AG20443 (cell line): Measurements from ENCODE around the gene TMEM181.
"Not testable (repeated sequence)": the region's sequence is repeated elsewhere in the genome, so short reads cannot be mapped to it uniquely, and the experiment has no call there.

Experiments used
- DNase-seq: peaks from one replicate; pipeline ENCODE4 v3.0.0; 2012; ENCODE audit warnings: low spot score, mixed read lengths

Gene TMEM181

GRCh38 chr6:158643836-158644230 is 83.9 kb downstream of the TMEM181 start:
- DNase-seq: no peak

- DNase-seq: peak; percentile 98
Observed at GRCh38 chr6:158644231-158645063, 84.6 kb downstream of the TMEM181 start, which contains the start of gene DYNLT1. Gene DYNLT1 (minus strand): TSS chr6:158644743. CDS start chr6:158644708, 35 bp downstream.

- no peak for DNase-seq
Observed at GRCh38 chr6:158645064-158646022, 85.5 kb downstream of the TMEM181 start.

DNA sequence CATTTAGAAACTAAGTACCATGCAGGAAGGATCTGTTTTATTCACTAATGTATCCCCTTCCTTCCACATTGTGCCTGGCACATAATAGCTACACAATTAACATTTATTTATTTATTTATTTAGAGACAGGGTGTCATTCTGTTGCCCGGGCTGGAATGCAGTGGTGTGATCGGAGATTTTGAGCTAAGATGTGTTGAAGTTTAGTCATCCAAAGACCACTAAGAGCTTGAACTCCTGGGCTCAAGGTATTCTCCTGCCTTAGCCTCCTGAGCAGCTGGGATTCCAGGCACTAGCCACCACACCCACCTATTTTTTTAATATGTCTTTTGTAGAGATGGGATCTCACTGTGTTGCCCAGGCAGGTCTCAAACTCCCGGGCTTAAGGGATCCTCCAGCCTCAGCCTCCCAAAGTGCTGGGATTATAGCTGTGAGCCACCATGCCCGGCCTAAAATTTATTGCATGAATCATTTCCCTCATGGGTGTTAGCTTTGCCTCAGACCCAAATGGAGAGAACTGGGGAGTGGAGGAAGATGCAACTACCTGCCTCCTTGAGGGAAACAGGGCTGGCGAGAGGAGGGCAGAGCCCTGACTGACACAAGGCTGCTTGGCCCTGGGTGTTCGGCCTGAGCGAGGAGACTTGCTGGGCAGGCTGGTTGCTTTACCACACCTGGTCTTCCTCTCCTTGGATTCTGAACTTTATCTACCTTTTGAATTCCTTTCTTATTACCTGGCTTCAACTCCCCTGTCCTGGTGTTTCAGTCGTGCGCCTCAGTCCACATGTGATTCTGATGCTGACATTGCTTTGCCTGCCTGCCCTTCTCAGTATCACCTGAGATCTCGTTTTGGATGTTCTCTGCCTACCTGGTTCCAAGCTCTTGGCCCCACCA is 86.4 kb downstream of the TMEM181 start:
- no peak for DNase-seq

GRCh38 chr6:158647501-158647900 is 87.6 kb downstream of the TMEM181 start:
- no peak for DNase-seq

- peak; percentile 66 for DNase-seq
Observed at GRCh38 chr6:158648682-158649131, 88.8 kb downstream of the TMEM181 start.

DNA sequence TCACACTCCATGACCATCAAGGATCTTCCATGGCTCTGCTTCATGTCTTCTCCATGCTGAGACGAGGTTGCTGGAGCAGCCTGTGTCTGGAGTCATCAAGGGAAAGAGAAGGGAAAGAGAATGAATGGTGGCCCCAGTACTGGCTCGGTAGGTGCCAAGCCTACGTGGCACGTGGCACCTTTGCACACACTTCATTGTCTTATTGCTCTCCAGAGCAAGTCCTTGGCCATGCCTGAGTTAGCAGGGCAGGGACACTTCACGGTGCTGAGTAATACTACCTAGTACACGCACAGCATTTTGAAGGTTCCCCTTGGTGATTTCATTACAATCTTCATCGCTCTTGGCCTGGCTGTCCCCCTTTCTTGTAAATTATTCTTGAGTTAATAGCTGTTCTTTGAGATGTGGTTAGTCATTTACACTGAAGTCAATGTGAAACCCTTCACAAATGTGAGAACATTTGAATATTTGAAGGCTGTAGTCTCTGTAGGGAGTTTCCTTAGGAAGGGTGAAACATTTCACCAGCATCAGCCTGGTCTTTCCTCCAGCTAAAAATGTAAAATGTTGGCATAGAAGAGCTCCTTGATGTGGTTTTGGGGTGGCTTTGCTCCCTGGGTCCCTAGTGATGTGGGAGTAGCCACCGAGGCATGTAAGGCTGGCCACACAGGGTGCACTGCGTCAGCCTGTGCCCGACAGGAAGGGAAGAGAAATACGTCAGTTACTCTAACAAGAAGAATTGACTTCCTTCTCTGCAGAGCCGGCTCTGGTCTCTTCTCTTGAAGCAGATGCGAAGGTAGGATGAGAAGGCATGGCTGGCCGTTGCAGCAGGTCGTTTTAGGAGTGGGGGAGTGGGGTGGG is 89.6 kb downstream of the TMEM181 start, which contains the start of gene SYTL3:
Gene SYTL3, plus strand, starts transcription at position 766 of the 855 bp plus-strand sequence. CDS start 13,215 bp downstream, outside the sequence.
- DNase-seq: peak; percentile 66

- DNase-seq: not testable (repeated sequence)
Observed at GRCh38 chr6:158651981-158652737, 92.3 kb downstream of the TMEM181 start.

DNA sequence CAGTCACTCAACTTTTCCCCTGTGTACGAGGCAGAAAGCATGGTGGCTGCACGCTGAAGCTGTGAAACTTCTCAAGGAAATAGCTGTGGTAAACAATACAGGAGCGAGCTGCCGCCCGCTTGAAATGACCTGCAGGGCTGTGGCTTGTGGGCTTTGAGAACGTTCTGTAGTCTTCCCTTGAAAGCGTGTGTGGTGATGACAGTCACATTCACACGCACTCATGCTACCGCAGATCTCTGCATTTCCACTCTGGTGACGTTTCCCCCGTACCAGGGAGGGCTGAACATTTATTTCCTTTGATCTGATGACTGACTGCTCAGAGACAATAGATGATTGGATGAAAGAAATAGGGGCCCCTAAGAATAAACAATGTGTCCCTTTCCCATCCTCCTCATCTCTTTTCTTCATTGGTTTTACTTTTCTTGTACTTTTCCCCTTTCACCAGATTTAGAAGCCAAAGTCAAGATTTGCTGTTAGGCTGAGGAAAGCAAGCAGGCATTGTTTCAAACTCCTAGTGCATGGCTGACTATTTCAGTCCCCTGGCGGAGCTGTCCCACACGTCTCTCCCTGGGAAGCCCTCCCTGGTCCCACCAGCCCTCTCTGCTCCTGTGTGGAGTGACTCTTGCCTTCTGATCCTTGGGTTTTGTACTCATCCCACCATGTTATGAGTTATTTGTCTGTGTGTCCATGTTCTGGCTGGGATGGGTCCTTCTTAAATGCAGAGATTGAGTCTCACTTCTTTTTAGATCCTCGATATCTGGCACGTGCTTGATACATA is 93.9 kb downstream of the TMEM181 start:
- no peak for DNase-seq

GRCh38 chr6:158654498-158654897 is 94.6 kb downstream of the TMEM181 start:
- DNase-seq: peak; percentile 84

- peak; percentile 60 for DNase-seq
Observed at GRCh38 chr6:158654960-158655489, 95.1 kb downstream of the TMEM181 start.

- DNase-seq: no peak
Observed at GRCh38 chr6:158655569-158656450, 95.9 kb downstream of the TMEM181 start.

GRCh38 chr6:158656986-158657385 is 97.1 kb downstream of the TMEM181 start:
- DNase-seq: not testable (repeated sequence)

DNA sequence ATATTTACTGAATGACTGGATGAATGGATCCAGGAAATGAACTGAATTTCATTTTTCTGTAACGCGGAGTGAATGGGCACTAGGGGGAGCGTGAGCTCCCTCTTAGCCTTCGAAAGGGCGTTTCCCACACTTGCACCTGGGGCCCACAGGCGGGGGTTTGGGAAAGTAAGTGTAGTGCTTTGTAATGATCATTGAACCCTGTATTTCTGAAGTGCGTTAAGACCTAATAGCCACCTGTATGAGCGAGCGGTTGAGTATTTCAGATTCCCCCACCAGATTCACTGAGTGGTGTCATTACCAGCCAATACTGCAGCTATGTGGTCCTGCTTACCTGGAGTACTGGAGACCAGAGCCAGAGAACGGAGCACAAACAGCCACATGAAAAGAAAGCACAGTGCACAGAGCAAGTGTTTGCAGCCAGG is 100.5 kb downstream of the TMEM181 start:
- peak; percentile 41 for DNase-seq

GRCh38 chr6:158661156-158661685 is 101.3 kb downstream of the TMEM181 start:
- no peak for DNase-seq

GRCh38 chr6:158662607-158662953 is 102.7 kb downstream of the TMEM181 start:
- no peak for DNase-seq

GRCh38 chr6:158662954-158663624 is 103.2 kb downstream of the TMEM181 start:
- peak; percentile 26 for DNase-seq
